ENCODE measurements around the gene CCDC17. TPM values are rescaled to one million over a fixed set of nuclear protein-coding genes. Genes with fewer than 3 reads are reported as not detected.

CCDC17 gene
- polyA plus RNA-seq, 4 donors = 0.77 to 2.0 (median 1.3) TPM

DNA sequence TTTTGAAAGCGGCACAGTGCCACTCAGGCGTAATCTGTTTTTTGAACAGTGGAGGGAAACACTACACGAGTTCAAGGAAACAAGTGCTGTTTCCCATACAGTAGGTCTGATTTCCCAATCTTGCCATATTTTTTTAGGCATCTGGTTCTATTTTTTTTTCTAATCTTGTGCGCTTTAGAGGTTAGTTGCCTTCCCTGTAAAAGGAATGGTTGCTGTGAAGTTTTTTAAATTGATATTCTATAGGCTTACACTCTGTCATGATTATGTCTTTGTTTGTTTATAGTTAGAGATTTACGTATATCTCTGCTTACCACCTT, 38.8 kb downstream of the CCDC17 start:
- no peak for DNase-seq (ENCODE audit: low read depth in 4 of 4, low spot score in 3 of 4)

GRCh38 chr1:45584351-45585109, 39.3 kb downstream of the CCDC17 start:
- DNase-seq (ENCODE audit: low read depth in 4 of 4, low spot score in 3 of 4) = peak; percentile 79 to 87 (median 82)

DNA sequence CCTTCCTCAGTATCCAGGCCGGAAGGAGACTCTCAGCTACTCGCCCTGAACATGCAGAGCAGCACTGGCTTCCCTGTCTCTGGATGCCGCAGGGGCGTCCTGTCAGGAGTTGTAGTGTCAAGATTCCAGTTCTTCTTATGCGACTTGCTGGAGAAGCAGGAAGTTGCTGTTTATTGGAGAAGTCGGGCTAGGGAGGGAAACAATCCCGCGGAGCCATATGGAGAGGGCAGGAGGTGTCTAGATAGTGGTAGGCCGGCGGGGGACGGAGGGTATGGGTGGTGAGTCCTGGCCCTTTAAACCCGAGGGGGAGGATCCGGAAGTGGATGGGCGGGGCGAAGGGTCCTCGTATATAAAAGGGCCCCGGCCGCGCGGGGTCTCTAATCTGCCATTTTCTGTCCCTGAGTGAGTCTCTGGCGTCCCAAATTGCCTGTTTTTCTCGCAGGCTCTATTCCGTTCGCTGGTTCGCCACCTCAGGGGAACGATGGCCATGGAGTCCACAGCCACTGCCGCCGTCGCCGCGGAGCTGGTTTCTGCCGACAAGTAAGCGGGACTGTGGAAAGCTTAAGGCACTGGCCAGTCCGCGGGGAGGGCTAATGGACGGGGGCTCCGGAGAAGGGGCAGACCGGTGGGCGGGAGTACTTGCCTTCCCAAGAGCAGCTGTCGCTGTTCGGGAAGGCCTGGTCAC, 40.0 kb downstream of the CCDC17 start, which contains the start of gene NASP:
TSS of gene NASP (plus strand) at position 376 of the 685 bp plus-strand sequence. CDS start at position 482, 106 bp downstream.
- DNase-seq (ENCODE audit: low read depth in 4 of 4, low spot score in 3 of 4) = peak; percentile 84 to 91 (median 87)

- DNase-seq (ENCODE audit: low read depth in 4 of 4, low spot score in 3 of 4) = peak; percentile 91 to 92 (median 92)
These were observed 40.6 kb downstream of the CCDC17 start for GRCh38 chr1:45583264-45583665.

- DNase-seq (ENCODE audit: low read depth in 4 of 4, low spot score in 3 of 4) = no peak
These were observed 49.7 kb downstream of the CCDC17 start for GRCh38 chr1:45574105-45574626.

- DNase-seq (ENCODE audit: low read depth in 4 of 4, low spot score in 3 of 4) = no peak
These were observed 50.5 kb downstream of the CCDC17 start for GRCh38 chr1:45573231-45573804.

- DNase-seq (ENCODE audit: low read depth in 4 of 4, low spot score in 3 of 4) = no peak
These were observed 53.2 kb downstream of the CCDC17 start for GRCh38 chr1:45570631-45571030.

Other genes starting within 250 kb of the CCDC17 start
- 1 to 10 TPM; 3.5 to 7.1 (median 6.2) TPM for gene TESK2, start 132.9 kb downstream of the CCDC17 start, polyA plus RNA-seq (ENCODE audit: insufficient read length in 4 of 4)
- gene CCDC163, start 124.0 kb downstream of the CCDC17 start, polyA plus RNA-seq (ENCODE audit: insufficient read length in 4 of 4) = 1 to 10 TPM; 1.3 to 2.1 (median 1.8) TPM
- 10 to 100 TPM; 10.5 to 14.3 (median 13.2) TPM for gene MMACHC, start 123.8 kb downstream of the CCDC17 start, polyA plus RNA-seq (ENCODE audit: insufficient read length in 4 of 4)
- 100 to 1,000 TPM; 254 to 394 (median 328) TPM for gene PRDX1, start 102.2 kb downstream of the CCDC17 start, polyA plus RNA-seq (ENCODE audit: insufficient read length in 4 of 4)
- 100 to 1,000 TPM; 153 to 301 (median 262) TPM for gene AKR1A1, start 73.2 kb downstream of the CCDC17 start, polyA plus RNA-seq (ENCODE audit: insufficient read length in 4 of 4)
- gene NASP, start 40.0 kb downstream of the CCDC17 start, polyA plus RNA-seq (ENCODE audit: insufficient read length in 4 of 4) = 100 to 1,000 TPM; 233 to 360 (median 319) TPM
- 100 to 1,000 TPM in 3 of 4 donors, 10 to 100 TPM in 1; 71.4 to 127 (median 115) TPM for gene GPBP1L1, start 62.5 kb upstream of the CCDC17 start, polyA plus RNA-seq (ENCODE audit: insufficient read length in 4 of 4)
- gene TMEM69, start 64.1 kb upstream of the CCDC17 start, polyA plus RNA-seq (ENCODE audit: insufficient read length in 4 of 4) = 10 to 100 TPM; 42.8 to 60.2 (median 53.1) TPM
- gene IPP, start 126.6 kb upstream of the CCDC17 start, polyA plus RNA-seq (ENCODE audit: insufficient read length in 4 of 4) = 10 to 100 TPM; 27.4 to 32.0 (median 31.3) TPM
- gene MAST2, start 179.6 kb upstream of the CCDC17 start, polyA plus RNA-seq (ENCODE audit: insufficient read length in 4 of 4) = 10 to 100 TPM; 30.0 to 67.3 (median 38.3) TPM

All from left renal pelvis (tissue), 4 donors.